Activated T-cell treated with anti-CD3 and anti-CD28 coated beads, Interleukin-2, amount 50 U/mL, for 4 hours (primary cell): Measurements from ENCODE around the gene SAFB2. TPM values are rescaled to one million over a fixed set of nuclear protein-coding genes. Genes with fewer than 3 reads are reported as not detected.

Experiments used
- ATAC-seq, 2 donors: fragments of 200-7000 bp; cut with Tn5 transposase; one replicate each; pipeline ENCODE4 v1.10.0; 2021
- DNase-seq: peaks from one replicate; pipeline ENCODE4 v3.0.0-alpha.2; 2020
- H3K27me3 Mint-ChIP-seq: one replicate; pipeline ENCODE4 v1.8.0; 2021; ENCODE audit warnings: low read depth, mixed read lengths
- H3K36me3 Mint-ChIP-seq: one replicate; pipeline ENCODE4 v1.8.0; 2022; ENCODE audit warnings: mixed read lengths; ENCODE audit not compliant: insufficient read depth
- H3K4me1 Mint-ChIP-seq: one replicate; pipeline ENCODE4 v1.8.0; 2021; ENCODE audit warnings: low read depth, mixed read lengths
- H3K4me3 Mint-ChIP-seq: one replicate; pipeline ENCODE4 v1.8.0; 2021; ENCODE audit warnings: mild to moderate bottlenecking, moderate library complexity, mixed read lengths
- H3K9me3 Mint-ChIP-seq: one replicate; pipeline ENCODE4 v1.8.0; 2021; ENCODE audit warnings: mixed read lengths
- total RNA-seq, 3 donors: library from RNA; stranded (reverse); gene quantifications; one replicate each; pipeline ENCODE4 v1.2.1, GENCODE V29; 2021

The SAFB2 gene
- total RNA-seq, 3 donors from 2014 or later: 113 to 117 (median 113) TPM

DNA sequence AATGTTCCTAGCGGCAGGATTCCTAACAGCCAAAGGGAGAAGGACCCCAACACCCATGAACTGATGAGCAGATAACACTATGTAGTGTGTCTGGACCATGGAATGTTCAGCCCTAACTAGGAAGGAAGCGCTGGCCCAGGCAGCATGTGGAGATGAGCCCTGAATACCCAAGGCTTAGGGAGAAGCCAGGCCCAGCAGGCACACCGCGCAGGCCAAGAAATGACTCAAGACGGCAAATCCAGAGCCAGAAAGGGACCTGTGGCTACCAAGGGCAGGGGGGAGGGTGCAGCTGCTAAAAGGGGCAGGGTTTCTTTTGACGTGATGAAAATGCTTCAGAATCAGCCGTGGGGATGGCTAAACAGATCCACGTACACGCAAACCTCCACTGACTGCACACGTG is 34.1 kb downstream of the SAFB2 start:
- Mint-ChIP-seq H3K27me3 (no peaks in the 10 kb centered on the region), H3K36me3 (peaks cover 45% of the 10 kb centered on the region), H3K4me3 (no peak overlapping the region), H3K9me3 (no peaks in the 10 kb centered on the region), H3K4me1 (peaks cover 13% of the 10 kb centered on the region)
- ATAC-seq (no peak), DNase-seq (no peak)

DNA sequence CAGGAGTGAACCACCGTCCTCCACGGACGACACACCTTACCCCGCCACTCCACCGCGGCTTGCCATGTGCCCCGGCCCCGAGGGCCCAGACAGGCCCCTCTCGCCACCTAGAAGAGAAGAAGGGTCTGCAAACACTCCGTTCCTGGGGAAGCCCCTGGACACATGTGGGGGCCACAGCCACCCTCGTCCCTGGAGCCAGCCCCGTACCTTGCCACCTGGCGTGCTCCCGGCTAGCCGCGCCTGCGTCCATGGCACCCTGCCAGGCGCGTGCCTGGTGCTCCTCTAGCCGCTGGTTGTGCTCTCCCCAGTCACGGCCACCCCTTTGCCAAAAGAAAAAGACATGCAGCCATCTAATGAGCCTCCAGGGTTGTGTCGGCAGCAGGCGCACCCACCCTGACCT is 34.9 kb downstream of the SAFB2 start:
- no peak for DNase-seq
- H3K36me3 Mint-ChIP-seq: peaks cover 37% of the 10 kb centered on the region
- H3K9me3 Mint-ChIP-seq: no peaks in the 10 kb centered on the region
- ATAC-seq: no peak
- no peak overlapping the region for H3K4me3 Mint-ChIP-seq
- H3K27me3 Mint-ChIP-seq: no peaks in the 10 kb centered on the region
- H3K4me1 Mint-ChIP-seq: peaks cover 13% of the 10 kb centered on the region

DNA sequence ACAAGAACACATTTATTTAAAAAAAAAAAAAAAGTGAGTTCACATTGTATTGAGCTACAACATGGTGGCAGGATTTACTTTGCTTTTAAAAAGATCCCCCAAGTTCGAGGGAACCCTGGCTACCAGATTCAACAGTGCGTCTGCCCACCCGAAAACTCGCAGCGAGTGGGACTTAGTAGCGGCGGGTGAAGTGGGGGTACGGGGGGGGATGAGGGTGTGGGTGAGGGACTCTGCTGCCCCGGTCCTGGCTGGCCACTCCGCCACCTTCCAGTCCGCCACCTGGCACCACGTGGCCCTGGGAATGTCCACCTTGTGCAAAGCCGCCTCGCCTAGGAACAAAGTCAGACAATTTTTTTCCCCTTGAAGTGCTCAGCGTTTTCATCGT is 35.5 kb downstream of the SAFB2 start:
- Mint-ChIP-seq H3K27me3 (no peaks in the 10 kb centered on the region), H3K9me3 (no peaks in the 10 kb centered on the region), H3K4me1 (peaks cover 13% of the 10 kb centered on the region), H3K4me3 (no peak overlapping the region), H3K36me3 (peaks cover 32% of the 10 kb centered on the region)
- DNase-seq (no peak), ATAC-seq (no peak)

DNA sequence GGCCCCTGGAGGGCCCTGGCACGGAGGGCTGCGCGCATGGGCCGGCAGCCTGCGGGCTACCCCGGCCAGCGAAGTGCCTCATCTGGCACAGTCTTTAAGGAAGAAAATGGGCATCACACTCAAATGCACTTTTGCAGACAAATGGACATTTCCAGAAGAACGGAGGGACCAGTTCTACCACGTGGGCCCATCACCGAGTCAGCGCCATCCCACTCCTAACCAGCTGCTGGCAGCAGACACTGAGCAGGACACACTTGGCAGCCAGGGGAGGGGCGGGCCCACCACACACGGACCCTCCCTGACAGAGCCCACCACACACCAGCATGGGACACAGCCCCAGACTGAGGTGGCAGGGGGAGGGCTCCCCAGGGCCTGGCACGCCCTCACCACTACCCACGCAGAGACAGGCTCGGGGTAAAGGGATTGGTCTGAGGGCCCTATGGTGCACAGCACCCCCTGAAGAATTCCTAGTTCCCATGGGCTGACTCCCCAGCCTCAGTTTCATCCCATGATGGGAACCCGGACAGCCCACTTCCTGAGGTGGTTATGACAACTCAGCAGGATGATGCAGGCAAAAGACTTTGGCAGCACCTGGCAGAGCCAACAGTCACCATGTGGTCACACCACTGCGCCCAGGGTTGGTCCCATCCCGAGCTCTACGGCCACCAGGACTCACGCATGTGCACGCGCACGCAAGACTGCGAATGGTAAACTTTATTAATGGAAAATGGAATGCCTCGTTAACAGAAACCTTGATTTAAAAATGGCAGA is 36.1 kb downstream of the SAFB2 start:
- H3K27me3 Mint-ChIP-seq: no peaks in the 10 kb centered on the region
- DNase-seq: no peak
- peaks cover 13% of the 10 kb centered on the region for H3K4me1 Mint-ChIP-seq
- no peaks in the 10 kb centered on the region for H3K9me3 Mint-ChIP-seq
- peaks cover 29% of the 10 kb centered on the region for H3K36me3 Mint-ChIP-seq
- H3K4me3 Mint-ChIP-seq: no peak overlapping the region
- peak; percentile 25 to 31 for ATAC-seq

DNA sequence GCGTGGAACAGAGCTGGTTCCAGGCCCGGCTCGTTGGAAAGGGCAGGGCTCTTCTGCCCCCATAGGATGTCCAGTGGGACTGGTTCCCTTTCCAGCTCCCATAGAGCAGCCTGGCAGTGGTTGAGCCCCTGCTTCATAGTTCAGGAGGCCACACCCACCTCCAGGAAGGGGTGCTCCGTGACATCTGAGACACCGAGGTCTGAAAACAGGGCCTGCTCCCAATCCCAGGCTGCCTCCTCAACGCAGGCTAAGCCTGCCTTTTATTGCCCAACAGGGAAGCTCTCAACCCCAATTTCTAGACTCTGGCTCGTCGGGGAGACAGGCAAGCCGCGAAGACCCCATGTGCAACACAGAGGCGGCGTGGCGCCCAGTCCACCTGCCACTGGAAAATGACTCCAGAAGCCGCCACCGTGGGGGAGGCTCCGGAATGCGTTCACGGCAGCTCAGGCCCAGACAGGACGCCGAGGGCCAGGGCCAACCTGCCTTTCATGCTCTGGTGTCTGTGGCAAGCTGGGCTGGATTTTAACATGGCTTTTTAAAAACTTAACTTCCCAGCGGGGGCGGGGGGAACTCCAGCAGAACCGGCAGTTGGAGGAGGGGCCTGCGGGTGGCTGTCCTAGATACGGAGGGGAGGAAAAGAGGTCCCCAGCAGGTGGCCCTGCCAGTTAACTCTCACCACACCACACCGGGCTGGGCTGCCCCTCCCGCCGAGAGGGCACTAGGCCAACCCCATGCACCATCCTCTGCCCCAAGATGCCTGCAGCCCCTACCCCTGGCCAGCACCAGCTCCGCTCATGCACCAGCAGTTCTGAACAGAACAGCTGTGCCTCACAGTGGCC is 36.9 kb downstream of the SAFB2 start:
- Mint-ChIP-seq H3K27me3 (no peaks in the 10 kb centered on the region), H3K4me3 (peak overlapping the region; percentile 35), H3K9me3 (no peaks in the 10 kb centered on the region), H3K4me1 (peaks cover 13% of the 10 kb centered on the region), H3K36me3 (peaks cover 27% of the 10 kb centered on the region)
- DNase-seq (peak; percentile 40), ATAC-seq (peak; percentile 62)

DNA sequence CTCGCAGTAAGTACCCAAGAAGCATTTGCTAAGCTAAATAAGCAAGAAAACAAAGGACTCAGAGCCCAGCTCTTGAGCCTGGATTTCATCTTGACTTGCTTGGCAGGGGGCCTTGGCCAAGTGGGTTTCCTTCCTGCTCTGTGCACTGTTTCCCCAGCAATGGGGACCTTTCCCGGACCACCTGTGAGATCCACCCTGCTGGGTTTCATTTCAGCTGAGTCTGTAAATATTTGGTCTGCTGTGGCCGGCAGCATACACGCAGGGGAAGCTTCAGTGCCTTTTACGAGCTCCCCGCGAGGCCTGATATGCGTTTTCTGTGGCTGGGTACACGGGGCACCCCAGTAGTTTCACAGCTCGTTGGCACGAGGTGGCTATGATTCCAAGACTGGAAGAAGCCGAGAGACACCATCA is 42.4 kb downstream of the SAFB2 start:
- no peaks in the 10 kb centered on the region for H3K9me3 Mint-ChIP-seq
- no peaks in the 10 kb centered on the region for H3K27me3 Mint-ChIP-seq
- ATAC-seq (no peak), DNase-seq (no peak)
- no peak overlapping the region for H3K4me3 Mint-ChIP-seq
- H3K4me1 Mint-ChIP-seq: peaks cover 9% of the 10 kb centered on the region
- H3K36me3 Mint-ChIP-seq: no peaks in the 10 kb centered on the region

DNA sequence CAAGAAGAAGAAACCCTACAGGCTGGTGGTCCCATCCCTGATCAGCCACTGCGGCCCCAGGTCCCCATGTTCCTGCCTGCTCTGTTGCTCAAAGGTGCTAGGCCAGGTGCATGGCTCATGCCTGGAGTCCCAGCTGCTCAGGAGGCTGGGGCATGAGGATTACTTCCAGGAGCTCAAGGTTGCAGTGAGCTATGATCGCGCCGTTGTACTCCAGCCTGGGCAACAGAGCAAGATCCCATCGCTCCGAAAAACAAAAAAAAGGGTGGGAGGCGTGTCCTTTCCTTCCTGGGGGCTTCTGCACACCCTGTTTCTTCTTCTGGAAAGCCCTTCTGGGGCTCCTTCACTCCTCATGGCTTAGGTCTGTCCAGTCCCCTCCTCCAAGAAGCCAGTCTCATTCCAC is 42.9 kb downstream of the SAFB2 start:
- no peak for DNase-seq
- Mint-ChIP-seq H3K27me3 (no peaks in the 10 kb centered on the region), H3K4me1 (peaks cover 9% of the 10 kb centered on the region)

DNA sequence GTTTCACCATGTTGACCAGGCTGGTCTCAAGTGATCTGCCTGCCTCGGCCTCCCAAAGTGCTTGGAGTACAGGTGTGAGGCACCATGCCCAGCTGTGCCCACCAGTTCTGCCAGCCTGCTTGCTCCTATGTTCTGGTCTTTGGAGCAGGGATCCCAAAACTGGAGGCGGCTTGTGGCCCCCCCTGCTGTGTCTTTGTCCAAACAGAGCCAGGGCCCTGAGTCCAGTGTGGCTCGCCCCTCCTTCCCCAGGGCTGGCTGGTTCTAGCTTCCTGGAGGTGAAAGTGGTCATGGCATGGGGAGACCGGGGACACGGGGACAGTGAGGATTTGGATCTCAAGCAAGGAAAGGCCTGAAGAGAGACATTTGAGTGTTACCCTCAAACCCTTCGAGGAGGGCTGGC is 43.3 kb downstream of the SAFB2 start:
- no peak for ATAC-seq
- H3K27me3 Mint-ChIP-seq: no peaks in the 10 kb centered on the region
- H3K9me3 Mint-ChIP-seq: no peaks in the 10 kb centered on the region
- DNase-seq: no peak
- no peak overlapping the region for H3K4me3 Mint-ChIP-seq
- H3K36me3 Mint-ChIP-seq: no peaks in the 10 kb centered on the region
- peaks cover 9% of the 10 kb centered on the region for H3K4me1 Mint-ChIP-seq

More for the DNA sequence above, 42.9 kb downstream of the SAFB2 start:
- no peaks in the 10 kb centered on the region for H3K9me3 Mint-ChIP-seq
- ATAC-seq: no peak
- H3K36me3 Mint-ChIP-seq: no peaks in the 10 kb centered on the region
- no peak overlapping the region for H3K4me3 Mint-ChIP-seq

DNA sequence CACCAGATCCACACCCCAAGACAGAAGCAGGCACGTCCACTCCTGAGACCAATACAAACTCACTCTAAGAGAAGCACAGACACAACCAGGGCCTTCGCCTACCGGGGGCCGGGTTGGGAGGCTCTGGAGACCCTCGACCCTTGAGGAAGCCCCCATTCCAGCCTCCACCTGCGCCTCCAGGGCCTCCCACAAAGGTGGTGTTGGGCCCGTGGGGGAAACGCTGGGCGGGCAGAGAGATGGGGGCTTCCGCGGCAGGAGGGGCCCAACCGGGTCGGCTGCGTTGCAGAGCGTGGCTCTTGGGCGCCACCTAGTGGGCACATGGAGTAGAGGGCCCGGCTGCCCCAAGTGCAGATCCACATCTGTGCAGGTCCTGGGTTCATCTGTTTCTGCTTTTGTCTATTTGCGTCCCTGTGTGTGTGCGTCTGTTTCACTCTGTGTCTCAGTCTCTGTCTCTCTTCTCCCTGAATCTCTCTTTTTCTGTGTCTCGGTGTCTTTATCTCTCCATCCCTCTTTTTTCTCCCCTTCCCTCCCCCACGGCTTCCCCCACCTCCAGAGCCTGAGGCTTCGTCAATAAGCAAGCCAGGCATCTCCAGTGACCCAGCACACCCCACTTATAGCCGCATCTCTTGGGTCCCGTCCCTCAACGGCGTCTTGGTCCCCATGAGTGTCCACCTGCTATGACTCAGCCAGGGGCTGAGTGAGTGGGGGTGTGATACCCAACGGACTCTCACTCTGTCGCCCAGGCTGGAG is 44.3 kb downstream of the SAFB2 start:
- DNase-seq (peak; percentile 67), ATAC-seq (peak; percentile 89 to 94)
- no peaks in the 10 kb centered on the region for H3K27me3 Mint-ChIP-seq
- no peaks in the 10 kb centered on the region for H3K9me3 Mint-ChIP-seq
- peaks cover 9% of the 10 kb centered on the region for H3K4me1 Mint-ChIP-seq
- no peaks in the 10 kb centered on the region for H3K36me3 Mint-ChIP-seq
- no peak overlapping the region for H3K4me3 Mint-ChIP-seq

DNA sequence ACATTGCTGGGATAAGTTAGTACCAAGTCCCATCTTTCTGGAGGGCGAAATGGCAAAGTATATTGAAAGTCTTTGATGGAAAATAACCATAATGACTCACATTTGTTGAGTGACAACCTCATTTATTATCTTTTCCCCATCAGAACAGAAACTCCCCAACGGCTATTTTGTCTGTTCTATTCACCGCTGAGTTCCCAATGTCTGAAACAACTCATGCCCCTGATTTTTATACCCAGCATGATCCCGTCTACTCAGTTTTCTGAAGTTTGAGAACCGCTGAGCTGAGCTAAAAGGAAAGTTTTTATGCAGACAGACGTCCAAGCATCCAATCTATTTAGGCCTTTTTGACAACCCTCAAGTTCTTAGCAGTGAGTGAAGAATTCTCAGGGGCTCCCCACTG is 47.0 kb downstream of the SAFB2 start:
- Mint-ChIP-seq H3K27me3 (no peaks in the 10 kb centered on the region), H3K36me3 (no peaks in the 10 kb centered on the region), H3K4me3 (no peak overlapping the region), H3K9me3 (no peaks in the 10 kb centered on the region), H3K4me1 (peaks cover 9% of the 10 kb centered on the region)
- DNase-seq (no peak), ATAC-seq (no peak)

DNA sequence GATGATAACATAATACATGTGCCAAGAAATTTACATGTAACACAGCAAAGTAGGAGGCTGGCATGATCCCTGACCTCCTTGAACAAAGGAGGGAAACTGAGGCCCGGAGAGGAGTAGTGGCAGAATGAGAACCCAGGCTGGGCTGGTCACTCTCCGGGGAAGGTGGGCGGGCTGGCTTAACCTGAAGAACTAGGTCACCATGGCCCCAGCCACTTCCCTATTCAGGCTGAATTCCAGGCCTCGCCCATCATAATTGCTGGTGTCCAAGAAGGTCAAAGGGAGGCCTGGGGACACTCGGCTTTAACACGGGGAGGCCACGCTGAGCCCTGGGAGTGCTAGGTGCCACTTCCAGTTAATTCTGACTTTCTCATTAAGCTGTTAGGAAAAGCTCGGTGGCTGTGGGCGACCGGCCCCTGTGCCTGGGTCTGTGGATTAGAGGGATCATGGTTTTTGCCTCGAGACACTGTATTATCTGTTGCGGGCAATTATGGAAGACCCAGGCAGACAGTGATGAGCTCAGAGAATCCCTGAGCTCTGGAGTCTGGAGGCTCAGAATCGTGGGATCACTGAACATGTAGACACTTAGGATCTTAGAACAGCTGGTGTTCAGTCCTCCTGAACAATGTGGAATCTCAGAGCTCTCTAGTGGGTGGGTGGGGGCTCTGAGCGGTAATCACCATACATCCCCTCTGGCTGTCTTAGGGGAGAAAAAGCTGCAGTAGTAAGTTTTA is 49.9 kb downstream of the SAFB2 start:
- ATAC-seq: no peak
- Mint-ChIP-seq H3K36me3 (no peaks in the 10 kb centered on the region), H3K9me3 (no peaks in the 10 kb centered on the region), H3K4me3 (no peak overlapping the region), H3K27me3 (peaks cover 14% of the 10 kb centered on the region), H3K4me1 (peaks cover under 1% of the 10 kb centered on the region)
- no peak for DNase-seq

DNA sequence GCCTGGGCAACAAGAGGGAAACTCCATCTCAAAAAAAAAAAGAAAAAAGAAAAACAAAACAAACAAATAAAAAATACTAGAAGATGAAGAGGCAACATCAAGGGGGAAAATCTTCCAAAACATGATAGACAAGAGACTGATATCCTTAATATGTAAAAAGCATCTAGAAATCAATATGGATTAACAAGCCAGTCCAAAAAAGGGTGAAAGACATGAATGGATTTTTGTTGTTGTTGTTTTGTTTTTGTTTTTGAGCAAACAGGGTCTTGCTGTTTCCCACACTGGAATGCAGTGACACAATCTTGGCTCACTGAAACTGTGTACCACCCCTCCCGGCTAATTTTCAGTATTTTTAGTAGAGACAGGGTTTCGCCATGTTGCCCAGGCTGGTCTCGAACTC is 50.8 kb downstream of the SAFB2 start:
- H3K4me1 Mint-ChIP-seq: no peaks in the 10 kb centered on the region
- no peak overlapping the region for H3K4me3 Mint-ChIP-seq
- no peak for ATAC-seq
- DNase-seq: no peak
- H3K27me3 Mint-ChIP-seq: peaks cover 14% of the 10 kb centered on the region
- H3K36me3 Mint-ChIP-seq: no peaks in the 10 kb centered on the region
- H3K9me3 Mint-ChIP-seq: no peaks in the 10 kb centered on the region

DNA sequence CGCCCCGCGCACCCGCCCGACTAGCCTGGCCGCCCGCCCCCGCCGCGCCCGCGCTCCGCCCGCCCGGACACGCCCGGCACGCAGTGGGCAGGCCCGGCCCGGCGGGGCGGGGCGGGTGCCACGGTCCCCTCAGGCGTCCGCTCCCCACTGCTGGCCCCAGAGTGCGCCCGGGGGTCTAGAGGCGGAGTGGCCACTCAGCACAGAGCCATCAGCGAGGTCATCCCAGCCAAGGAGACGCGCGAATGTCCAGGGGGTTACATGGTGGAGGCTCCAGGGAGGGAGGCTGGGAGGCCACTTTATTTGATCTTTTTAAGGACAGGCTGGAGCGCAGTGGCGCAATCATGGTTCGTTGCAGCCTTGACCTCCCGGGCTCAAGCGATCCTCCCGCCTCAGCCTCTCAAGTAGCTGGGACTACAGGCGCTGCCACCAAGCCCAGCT is 54.6 kb downstream of the SAFB2 start:
- DNase-seq: no peak
- H3K4me1 Mint-ChIP-seq: no peaks in the 10 kb centered on the region
- H3K9me3 Mint-ChIP-seq: no peaks in the 10 kb centered on the region
- H3K36me3 Mint-ChIP-seq: no peaks in the 10 kb centered on the region
- peaks cover 19% of the 10 kb centered on the region for H3K27me3 Mint-ChIP-seq
- no peak for ATAC-seq
- no peak overlapping the region for H3K4me3 Mint-ChIP-seq
